NCI-H2196 (cell line): ENCODE data around the gene CLCN1.

Experiments used
- DNase-seq: peaks from one replicate; lab custom pipeline; 2025; ENCODE audit not compliant: unreplicated experiment; lab: John Stamatoyannopoulos, UW

Gene CLCN1

DNA sequence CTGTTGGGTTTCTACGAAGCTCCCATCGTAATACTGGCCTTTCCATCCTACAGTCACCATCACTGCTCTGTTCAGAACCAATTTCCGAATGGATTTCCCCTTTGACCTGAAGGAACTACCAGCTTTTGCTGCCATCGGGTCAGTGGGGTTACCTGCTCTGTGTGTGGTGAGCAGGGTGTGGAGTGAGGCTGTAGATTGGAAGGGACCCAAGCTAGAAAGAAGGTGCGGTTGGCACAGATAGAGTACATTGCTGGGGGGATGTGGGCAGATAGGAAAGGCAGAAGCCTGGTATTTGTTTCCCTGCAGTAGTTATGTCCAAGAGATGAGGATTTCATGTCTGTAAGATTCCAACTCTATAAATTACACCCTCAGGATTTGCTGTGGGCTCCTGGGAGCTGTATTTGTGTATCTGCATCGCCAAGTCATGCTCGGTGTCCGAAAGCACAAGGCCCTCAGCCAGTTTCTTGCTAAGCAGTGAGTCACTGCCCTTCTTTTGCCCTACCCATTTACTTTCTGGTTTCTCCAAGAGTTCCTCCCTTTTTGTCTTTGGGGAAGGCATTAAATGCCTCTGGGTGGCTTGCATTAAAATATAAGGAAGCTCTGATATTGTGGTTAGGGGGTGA lies 15.4 kb downstream of the CLCN1 start:
- no peak for DNase-seq

DNA sequence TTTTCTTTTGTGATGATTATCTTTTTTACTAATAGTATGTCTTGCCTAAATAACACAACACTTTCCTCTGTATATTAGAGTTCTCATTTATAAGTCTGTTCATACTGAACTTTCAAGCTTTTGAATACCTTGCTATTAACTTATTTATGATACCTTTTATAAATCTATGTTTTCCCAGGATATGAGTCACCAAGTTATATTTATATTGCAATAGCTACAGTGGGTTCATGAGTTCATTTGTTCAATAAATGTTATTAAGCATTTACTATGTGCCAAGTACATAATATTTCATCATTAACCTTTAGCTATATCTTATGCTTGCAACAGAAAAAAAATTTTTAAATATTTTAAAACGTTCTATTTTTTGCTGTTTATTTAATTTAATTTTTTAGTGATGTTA lies 18.3 kb downstream of the CLCN1 start:
- no peak for DNase-seq

DNA sequence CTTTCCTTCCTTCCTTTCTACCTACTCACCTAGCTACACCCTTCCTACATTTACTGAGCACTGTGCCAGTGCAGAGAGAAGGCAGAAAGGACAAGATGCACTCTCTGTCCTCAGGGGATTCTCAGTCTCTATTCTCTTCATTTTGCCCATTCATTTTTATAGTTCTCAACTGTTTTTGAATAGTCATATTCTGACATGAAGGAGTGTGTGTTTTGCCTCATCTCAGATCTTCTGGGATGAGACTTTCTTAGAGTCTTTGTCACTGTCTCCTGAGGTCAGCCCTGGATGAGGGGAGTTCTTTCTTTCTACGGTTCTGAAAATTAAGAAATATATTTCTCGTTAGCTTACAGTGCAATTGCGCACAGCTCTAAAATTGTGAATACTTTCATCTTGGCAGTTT lies 21.3 kb downstream of the CLCN1 start:
- no peak for DNase-seq

DNA sequence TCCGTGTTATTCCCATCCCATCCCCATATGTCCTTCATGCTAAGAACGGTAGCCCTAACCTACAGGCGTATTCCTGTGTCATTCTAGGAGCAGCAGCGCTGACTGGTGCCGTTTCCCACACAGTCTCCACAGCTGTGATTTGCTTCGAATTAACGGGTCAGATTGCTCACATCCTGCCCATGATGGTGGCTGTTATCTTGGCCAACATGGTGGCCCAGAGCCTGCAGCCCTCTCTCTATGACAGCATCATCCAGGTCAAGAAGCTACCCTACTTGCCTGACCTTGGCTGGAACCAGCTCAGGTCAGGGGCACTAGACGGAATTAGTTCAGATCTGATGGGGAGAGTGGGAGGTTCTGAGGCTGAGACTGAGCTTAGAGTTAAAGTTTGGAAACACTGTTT lies 25.9 kb downstream of the CLCN1 start:
- no peak for DNase-seq

DNA sequence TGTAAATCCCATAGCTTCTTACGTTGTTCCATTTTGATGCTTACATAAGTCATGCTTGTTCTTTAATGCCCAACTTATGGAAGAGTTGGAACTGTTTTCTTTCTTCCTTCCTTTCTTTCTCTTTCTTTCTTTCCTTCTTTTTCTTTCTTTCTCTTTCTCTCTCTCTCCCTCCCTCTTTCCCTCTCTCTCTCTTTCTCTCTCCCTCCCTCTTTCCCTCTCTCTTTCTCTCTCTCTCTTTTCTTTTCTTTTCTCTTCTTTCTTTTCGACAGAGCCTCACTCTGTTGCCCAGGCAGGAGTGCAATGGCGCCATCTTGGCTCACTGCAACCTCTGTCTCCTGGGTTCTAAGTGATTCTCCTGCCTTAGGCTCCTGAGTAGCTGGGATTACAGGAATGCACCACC lies 27.7 kb downstream of the CLCN1 start:
- DNase-seq: no peak

DNA sequence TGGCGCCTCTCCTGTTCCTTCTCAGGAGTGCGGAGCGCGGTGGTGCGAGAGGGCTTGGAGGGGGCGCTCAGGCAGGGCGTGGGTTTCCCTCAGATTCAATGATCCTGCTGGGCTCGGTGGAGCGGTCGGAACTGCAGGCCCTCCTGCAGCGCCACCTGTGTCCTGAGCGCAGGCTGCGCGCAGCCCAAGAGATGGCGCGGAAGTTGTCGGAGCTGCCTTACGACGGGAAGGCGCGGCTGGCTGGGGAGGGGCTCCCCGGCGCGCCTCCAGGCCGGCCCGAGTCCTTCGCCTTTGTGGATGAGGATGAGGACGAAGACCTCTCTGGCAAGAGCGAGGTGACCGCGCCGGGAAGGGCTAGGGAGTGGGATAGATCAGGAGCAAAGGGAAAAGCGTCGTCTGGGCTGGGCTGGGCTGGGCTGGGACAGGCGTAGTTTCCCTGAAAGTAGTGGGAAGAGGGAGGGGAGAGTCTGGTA lies 29.6 kb downstream of the CLCN1 start:
- DNase-seq: no peak

DNA sequence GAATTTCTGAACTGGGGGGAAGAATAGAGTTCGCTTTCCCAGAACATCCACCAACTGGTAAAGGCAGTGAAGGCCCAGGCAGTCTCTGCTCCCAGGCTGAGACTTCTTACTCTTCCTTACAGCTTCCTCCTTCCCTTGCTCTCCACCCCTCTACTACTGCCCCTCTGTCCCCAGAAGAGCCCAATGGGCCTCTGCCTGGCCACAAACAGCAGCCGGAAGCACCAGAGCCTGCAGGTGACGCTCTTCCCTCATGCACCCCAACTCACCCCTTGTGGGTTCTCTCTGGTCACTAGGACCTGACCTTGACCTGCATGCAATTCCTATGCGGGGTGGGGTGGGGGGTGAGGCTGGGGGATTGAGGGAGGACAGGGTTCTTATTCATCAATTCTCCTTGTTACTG lies 30.1 kb downstream of the CLCN1 start:
- DNase-seq: no peak

DNA sequence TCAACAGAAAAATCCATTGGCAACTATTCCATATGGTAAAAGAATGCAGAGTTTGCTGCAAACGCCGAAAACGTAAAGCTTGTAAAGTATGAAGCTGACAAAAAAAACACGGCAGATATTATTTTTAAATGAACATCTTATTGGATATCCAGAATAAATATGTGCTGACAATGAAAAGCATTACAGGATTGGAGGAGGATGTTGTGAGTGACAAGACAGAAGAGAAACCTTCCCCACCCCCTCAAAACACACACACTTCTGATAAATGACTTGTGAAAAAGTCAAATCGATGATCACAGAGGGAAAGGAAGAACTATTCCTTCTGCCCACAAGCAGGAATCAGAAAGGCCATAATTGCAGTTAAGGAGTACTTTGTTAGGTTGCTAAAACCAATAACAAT lies 32.0 kb downstream of the CLCN1 start:
- no peak for DNase-seq

DNA sequence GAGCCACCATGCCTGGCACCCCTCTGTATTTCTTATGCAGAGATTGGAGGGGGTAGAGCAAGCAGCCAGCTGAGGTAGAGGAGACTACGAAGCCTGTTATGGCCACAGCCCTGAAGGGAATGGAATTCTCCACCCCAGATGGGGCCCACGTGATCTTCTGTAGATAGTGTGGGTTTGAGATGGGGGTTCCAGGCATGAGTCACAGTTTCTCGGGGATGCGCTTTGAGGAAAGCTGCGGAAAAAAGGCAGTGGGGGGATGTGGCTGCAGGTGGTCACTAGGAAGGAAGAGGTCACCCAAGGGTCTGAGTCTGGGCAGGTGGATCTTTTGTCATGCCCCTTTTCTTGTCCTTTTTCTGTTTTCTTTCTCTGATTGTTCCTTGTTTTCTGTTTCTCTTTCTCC lies 35.1 kb downstream of the CLCN1 start:
- no peak for DNase-seq

DNA sequence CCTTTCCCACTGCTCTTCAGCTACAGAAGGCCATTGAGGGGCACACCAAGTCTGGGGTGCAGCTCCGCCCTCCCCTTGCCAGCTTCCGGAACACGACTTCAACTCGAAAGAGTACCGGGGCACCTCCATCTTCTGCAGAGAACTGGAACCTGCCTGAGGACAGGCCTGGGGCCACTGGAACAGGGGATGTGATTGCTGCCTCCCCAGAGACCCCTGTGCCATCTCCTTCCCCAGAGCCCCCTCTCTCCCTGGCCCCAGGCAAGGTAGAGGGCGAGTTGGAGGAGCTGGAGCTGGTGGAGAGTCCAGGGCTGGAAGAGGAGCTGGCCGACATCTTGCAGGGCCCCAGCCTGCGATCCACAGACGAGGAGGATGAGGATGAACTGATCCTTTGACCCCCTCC lies 35.7 kb downstream of the CLCN1 start:
- no peak for DNase-seq

DNA sequence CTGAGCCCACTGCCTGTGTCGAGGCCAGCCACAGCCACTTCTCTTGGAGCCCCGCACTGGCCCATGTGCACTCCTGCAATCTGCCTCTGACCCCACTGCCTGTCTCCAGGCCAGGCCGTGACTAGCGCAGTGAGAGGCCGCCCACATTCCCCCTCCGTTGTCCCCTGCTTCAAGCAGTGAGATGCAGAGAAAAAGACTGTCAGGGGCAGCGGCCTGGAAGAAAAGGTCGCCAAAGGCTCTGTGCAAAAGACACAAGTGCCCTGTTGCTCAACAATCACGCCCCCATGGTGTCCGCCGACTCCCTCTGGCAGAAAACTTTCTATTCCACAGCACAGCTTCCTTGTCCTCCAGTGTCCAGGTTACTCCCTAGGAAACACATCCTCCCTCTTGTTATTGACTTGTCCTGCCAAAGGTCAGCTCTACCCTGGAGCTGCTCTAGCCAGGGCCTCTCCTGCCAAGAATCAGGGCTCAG lies 36.7 kb downstream of the CLCN1 start:
- no peak for DNase-seq

DNA sequence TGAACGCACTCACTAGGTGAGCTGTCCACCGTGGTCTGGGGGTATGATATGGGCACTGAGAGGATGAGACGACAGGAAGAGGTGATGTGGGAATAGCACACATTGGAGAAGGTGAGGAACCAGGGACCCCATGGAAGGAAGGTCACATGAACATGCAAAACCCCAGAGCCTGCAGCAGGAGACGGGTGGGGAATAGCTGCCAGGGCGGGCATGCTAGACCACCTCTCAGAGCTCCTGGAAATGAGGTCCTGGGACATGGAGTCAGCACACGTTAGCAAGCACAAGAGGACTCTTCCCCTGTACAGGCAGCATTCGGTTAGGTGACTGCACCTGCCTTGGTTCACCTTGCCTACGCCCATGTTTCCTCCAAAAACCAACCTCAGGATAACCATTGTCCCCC lies 38.5 kb downstream of the CLCN1 start:
- no peak for DNase-seq

DNA sequence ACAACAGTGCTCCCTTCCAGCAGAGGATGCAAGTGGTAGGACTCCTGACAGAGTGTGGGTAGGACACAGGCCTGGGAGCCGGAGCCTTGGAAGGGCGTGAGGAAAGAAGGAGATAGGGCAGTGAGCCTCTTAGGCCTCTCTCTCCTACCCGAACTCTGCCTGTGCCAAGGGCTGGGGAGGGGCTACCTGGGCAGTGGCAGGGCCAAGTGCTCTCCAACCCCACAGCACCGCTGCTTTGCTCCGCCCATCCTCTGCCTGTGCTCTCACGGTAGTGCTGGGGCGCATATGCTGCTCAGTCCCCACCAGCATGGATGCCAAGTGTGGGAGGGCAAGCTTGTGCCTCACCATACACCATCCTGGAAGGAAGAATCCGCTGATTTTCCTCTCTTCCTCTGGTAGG lies 39.1 kb downstream of the CLCN1 start:
- DNase-seq: no peak

DNA sequence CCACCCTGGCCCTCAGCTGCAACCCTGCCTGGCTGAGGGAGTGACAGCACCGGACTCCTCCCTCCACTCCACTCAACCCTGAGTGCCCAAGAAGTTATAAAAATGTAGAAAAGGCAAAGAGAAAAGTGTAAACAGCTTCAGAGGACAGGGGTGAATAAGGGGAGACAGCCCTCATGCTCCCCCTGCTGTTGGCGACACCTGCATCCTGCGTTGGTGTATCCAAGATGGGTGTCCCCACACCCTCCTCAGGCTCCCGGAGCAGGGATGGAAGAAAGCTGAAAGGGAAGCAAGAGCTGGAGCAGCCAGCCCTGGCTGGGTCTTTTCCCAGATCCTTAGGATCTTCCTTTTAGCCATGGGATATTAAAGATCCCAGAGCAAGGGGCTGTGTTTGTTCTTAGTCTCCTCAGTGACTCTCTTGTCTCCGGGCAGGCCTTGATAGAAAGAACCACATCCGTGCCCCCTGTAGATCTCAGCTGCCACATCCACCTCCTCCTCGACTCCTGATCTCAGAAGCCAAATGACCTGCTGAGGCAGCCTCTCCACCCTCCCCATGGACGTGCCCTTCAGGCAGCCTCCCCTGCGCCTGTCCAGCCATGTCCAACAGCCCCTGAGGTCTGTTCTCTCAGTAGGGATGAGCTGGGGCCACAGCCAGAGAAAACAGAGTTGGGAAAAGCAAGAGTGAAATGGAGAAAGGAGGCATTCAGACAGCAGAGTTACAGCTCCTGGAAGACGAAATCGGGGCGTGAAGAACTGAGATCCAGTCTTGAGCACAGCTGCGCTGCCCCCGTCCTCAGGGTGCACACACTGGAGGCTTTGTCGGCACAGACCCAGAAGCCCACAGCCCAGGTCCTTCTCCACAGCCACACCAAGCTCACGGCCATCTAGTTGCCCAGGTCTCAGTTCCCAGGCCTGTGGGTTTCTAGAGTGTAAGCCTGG lies 39.8 kb downstream of the CLCN1 start:
- DNase-seq: no peak

DNA sequence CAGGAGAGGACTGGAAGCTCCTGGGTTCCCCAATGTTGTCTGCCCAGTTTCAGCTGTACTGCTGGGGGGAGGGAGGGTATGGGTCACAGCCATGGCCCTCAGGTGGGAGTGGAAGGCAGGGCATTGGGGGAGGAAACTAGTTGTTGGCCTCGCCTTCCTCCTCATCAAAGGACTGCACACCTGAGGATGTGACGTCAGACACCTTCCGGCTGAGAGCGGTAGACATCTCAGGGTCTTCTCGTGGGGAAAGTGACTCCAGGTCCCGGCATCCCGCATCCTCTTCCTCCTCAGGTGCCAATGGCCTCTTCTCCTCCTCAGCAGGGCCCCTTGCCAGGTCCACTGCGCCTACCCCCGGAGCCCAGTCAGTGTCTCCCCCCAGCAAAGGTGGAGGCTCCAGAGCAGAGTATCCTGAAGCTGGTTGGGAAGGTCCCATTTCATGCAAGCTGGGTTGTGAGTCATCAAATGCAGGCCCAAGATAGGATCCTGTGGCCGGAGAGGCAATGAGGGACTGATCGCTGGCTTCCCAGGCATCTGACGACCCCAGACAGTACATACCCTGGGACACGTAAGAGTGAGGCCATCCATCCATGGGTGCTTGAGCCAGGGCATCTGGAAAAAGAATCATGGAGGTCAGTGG lies 40.6 kb downstream of the CLCN1 start:
- DNase-seq: no peak

DNA sequence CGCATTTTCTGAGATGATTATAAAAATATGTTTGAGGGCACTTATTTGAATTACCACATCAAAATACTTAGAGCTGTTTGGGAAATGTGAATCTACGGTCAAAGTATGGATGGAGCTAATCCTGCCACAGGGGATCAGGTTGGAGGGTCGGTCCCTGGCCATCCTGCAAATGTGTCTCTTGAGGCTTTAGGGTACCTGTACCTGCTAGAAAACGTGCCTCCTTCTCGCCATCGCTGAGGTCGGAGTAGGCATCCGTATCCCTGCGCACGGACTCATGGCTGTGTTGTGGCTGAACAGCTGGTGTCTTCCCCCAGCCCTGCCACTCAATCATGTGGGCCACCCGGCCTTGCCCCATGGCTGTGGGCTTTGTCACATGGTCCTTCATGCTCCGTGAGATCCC lies 42.7 kb downstream of the CLCN1 start:
- DNase-seq: no peak

DNA sequence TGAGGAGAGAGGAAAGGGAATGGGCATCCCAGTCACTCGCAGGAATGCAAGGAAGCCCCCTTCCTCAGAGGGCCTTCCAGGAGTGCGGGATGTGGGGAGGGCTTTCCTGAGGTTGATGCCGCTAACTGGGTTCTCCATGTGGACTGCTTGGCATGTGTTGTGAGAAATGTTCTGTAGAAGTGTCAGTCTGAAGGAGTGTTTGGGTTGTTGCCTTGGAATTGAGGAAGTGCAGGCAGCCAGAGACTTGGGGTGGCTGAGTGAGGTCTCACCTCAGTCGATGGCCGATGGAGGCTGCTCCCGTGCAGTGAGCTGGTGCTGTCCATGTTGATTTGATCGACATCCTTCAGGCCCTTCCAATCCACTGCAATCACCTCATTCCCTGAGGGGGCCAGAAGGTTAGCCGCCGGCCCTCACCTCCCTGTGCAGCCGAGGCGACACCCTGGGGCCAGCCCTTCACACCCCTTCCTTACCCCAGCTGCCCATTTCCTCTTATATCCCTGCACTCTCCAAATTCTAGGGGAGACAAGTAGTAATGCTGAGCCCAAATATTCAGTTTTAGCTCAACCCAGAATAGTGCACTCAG lies 44.0 kb downstream of the CLCN1 start:
- no peak for DNase-seq

DNA sequence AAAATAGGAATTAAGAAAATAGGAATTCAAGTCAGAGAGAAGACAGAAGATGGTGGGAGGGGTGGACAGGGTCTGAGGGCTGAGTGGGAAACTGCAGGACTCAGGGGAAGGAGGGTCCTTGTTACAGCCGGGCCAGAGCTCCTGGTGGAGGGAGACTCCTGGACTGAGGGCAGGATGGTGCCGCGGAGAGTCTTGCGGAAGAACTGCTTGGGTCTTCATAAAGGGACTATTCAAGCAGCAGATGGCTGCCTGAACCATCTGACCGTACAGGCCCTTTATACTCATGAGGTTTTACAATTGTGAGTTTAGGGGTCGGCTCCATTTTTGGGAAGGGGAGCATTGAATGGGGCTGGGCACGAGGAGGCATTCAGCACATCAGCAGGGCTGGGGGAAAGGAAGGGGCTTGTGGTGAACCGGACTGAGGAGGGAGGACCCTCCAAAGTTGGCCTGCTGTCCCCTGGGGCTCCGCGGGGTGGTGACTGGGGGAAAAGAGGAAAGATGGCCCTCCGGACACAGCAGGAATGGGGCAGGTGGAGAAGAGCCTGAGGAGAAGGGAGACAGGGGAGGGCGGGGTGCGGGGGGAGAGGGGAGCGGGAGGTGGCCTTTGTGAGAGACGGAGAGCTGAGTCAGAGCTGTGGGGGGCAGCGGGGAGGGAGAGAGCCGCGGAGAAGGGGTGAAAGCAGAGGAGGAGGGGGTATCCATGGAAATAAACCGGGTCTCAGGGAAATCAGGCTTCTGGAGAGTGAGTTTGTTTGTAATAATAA lies 45.1 kb downstream of the CLCN1 start:
- DNase-seq: no peak

DNA sequence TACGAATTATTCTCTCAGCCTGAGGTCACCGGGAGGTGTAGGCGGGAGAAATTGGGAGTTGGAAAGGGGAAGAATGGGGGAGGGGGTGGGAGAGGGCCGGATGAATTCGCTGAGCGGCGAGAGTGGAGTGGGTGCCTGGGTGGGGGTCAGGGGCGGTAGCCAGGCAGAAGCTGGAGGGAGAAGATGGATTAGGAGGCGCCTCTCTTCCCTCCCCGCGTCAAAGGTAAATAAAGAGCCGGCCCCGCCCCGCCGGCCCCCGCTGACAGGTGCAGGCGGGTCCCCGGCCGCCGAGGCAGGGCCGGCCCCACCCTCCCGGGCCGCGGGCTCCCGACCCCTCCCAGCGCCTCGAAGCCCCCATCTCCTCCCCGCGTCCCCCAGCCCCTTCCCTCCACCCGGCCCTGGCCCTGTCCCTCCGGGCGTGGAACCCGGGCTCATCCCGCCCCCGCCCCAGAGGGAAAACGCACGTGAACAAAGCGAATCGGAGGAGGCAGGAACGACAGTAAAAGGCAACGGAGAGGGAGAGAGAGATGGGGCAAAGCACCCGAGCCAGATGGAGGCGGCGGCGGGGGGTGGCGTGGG lies 45.7 kb downstream of the CLCN1 start:
- DNase-seq: no peak
